Measurements from ENCODE around the gene PRRT4. TPM values are rescaled to one million over a fixed set of nuclear protein-coding genes. Genes with fewer than 3 reads are reported as not detected.
A peak's percentile ranks its signal among the peaks of the same experiment; 100 is the strongest.

The PRRT4 gene
- total and polyA plus RNA-seq, 5 experiments from 2014 or later = 0.07 to 0.96 (median 0.34) TPM

- Mint-ChIP-seq H3K27me3 (no peaks in the 10 kb centered on the region), H3K36me3 (peaks cover 0 to 22% (median 11%) of the 10 kb centered on the region in 3 donors), H3K9me3 (no peaks in the 10 kb centered on the region), H3K27ac (peak overlapping the region in 8 of 10 donors; percentile 35 to 87 (median 80)), H3K4me3 (peak overlapping the region; percentile 75 to 91 (median 86)), H3K4me1 (peaks cover 31 to 57% (median 51%) of the 10 kb centered on the region in 4 donors)
- ATAC-seq = no peak
- no peak for DNase-seq
- POLR2A ChIA-PET = interaction anchor here (1.3 to 1.5 kb wide), 2 partner anchors 11 to 22 kb away, joined by 3 read pairs; no protein-coding TSS in a partner anchor
These were observed 43.5 kb upstream of the PRRT4 start for GRCh38 chr7:128404886-128405470.

GRCh38 chr7:128404143-128404681 lies 42.7 kb upstream of the PRRT4 start:
- no peaks in the 10 kb centered on the region for H3K9me3 Mint-ChIP-seq
- H3K27me3 Mint-ChIP-seq = no peaks in the 10 kb centered on the region
- peak overlapping the region in 8 of 10 donors; percentile 36 to 80 (median 48) for H3K27ac Mint-ChIP-seq
- H3K4me1 Mint-ChIP-seq = peaks cover 31 to 55% (median 49%) of the 10 kb centered on the region in 4 donors
- H3K36me3 Mint-ChIP-seq = peaks cover 0 to 28% (median 11%) of the 10 kb centered on the region in 3 donors
- no peak for ATAC-seq
- POLR2A ChIA-PET = interaction anchor here (1.2 to 1.3 kb wide), 2 partner anchors 19 to 23 kb away, joined by 3 to 5 read pairs; no protein-coding TSS in a partner anchor
- H3K4me3 Mint-ChIP-seq = peak overlapping the region; percentile 38 to 91 (median 84)
- no peak for DNase-seq

GRCh38 chr7:128403676-128404075 lies 42.2 kb upstream of the PRRT4 start:
- Mint-ChIP-seq H3K9me3 (no peaks in the 10 kb centered on the region), H3K27ac (peak overlapping the region in 6 of 10 donors; percentile 41 to 86 (median 54)), H3K27me3 (no peaks in the 10 kb centered on the region), H3K4me1 (peaks cover 26 to 50% (median 43%) of the 10 kb centered on the region in 4 donors), H3K4me3 (peak overlapping the region; percentile 33 to 91 (median 84)), H3K36me3 (peaks cover 0 to 30% (median 11%) of the 10 kb centered on the region in 3 donors)
- no peak for ATAC-seq
- POLR2A ChIA-PET = interaction anchor here (1.2 kb wide), 1 partner anchor 20 kb away, joined by 5 read pairs; no protein-coding TSS in a partner anchor
- DNase-seq = no peak

DNA sequence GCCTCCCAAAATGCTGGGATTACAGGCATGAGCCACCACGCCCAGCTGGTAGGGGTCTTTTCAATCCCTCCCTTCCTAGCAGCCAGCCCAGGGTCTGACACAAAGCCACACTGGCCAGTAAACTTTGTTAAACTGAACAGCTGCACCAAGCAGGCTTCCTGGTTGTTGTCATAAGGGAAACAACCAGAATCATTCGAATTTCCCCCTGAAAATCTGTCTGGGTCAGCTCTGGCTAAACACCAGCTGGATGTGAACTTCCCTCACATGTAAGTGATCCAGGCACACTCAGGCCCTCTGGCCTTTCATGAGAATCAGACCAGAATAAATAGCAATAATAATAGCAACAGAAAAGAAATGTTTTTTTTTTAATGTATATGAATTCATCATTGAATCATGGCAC lies 40.9 kb upstream of the PRRT4 start:
- DNase-seq = no peak
- peaks cover 20 to 38% (median 33%) of the 10 kb centered on the region in 4 donors for H3K4me1 Mint-ChIP-seq
- H3K27ac Mint-ChIP-seq = peak overlapping the region in 2 of 10 donors; percentile 4 to 60
- no peaks in the 10 kb centered on the region for H3K27me3 Mint-ChIP-seq
- H3K9me3 Mint-ChIP-seq = no peaks in the 10 kb centered on the region
- peaks cover 0 to 42% (median 13%) of the 10 kb centered on the region in 3 donors for H3K36me3 Mint-ChIP-seq
- no peak for ATAC-seq
- no peak overlapping the region for H3K4me3 Mint-ChIP-seq
- POLR2A ChIA-PET = no interaction called here

DNA sequence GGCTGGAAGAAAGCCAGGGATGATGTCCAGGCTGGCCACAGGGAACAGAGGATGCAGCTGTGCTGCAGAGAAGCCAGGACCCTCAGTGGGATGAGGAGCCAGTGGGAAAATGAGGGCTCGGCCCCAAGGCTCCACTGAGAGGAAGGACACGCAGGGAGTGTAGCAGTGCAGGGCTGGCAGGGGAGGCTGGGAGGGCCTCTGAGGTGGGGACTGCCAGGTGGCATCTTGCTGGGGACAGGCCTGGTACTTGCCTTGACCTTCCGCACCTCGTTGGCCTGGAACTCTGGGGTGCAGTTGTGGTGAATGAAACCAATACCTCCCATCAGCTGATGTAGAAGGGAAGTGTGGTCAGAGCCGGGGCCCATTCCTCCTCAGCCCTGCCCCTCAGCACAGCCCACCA lies 39.1 kb upstream of the PRRT4 start:
- Mint-ChIP-seq H3K4me3 (no peak overlapping the region), H3K9me3 (no peaks in the 10 kb centered on the region), H3K27ac (peak overlapping the region in 2 of 10 donors; percentile 4 to 32), H3K27me3 (no peaks in the 10 kb centered on the region), H3K4me1 (peaks cover 14 to 28% (median 20%) of the 10 kb centered on the region in 4 donors), H3K36me3 (peaks cover 0 to 55% (median 15%) of the 10 kb centered on the region in 3 donors)
- DNase-seq (no peak), ATAC-seq (no peak)
- POLR2A ChIA-PET = no interaction called here

DNA sequence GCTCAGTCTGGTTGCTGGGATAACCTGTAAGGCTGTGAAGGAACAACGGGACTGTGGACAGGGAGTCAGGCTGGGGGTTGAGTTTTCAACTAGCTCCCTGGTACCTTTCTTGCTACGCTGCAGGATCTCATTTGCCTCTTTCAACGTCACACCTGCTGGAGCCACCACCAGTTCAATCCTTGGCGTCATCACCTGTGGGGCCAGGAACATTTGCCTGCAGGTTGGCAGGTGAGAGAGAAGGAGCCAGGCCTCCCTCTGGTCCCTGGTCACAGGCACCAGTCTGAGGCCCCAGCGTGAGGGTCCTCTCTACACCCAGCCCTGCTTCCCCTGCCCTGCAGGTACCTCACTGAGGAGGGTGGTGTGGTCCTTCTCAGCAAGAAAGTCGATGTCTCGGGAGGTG lies 38.5 kb upstream of the PRRT4 start:
- Mint-ChIP-seq H3K27ac (peak overlapping the region in 2 of 10 donors; percentile 4 to 12), H3K4me1 (peaks cover 14 to 27% (median 18%) of the 10 kb centered on the region in 4 donors), H3K36me3 (peaks cover 0 to 58% (median 15%) of the 10 kb centered on the region in 3 donors), H3K4me3 (no peak overlapping the region), H3K27me3 (no peaks in the 10 kb centered on the region), H3K9me3 (no peaks in the 10 kb centered on the region)
- POLR2A ChIA-PET = interaction anchor here (0.8 to 1.1 kb wide), 2 partner anchors 19 to 25 kb away, joined by 3 to 5 read pairs; no protein-coding TSS in a partner anchor
- DNase-seq (no peak), ATAC-seq (no peak)

- Mint-ChIP-seq H3K27ac (no peak overlapping the region), H3K9me3 (no peaks in the 10 kb centered on the region), H3K27me3 (no peaks in the 10 kb centered on the region), H3K36me3 (peaks cover 0 to 62% (median 15%) of the 10 kb centered on the region in 3 donors), H3K4me3 (no peak overlapping the region), H3K4me1 (peaks cover 6 to 16% (median 7%) of the 10 kb centered on the region in 4 donors)
- POLR2A ChIA-PET = interaction anchor here (1.1 kb wide), 1 partner anchor 12 kb away, joined by 3 read pairs; no protein-coding TSS in a partner anchor
- ATAC-seq (peak in 1 of 2 donors; percentile 30), DNase-seq (no peak)
These were observed 37.3 kb upstream of the PRRT4 start for GRCh38 chr7:128398841-128399135.

DNA sequence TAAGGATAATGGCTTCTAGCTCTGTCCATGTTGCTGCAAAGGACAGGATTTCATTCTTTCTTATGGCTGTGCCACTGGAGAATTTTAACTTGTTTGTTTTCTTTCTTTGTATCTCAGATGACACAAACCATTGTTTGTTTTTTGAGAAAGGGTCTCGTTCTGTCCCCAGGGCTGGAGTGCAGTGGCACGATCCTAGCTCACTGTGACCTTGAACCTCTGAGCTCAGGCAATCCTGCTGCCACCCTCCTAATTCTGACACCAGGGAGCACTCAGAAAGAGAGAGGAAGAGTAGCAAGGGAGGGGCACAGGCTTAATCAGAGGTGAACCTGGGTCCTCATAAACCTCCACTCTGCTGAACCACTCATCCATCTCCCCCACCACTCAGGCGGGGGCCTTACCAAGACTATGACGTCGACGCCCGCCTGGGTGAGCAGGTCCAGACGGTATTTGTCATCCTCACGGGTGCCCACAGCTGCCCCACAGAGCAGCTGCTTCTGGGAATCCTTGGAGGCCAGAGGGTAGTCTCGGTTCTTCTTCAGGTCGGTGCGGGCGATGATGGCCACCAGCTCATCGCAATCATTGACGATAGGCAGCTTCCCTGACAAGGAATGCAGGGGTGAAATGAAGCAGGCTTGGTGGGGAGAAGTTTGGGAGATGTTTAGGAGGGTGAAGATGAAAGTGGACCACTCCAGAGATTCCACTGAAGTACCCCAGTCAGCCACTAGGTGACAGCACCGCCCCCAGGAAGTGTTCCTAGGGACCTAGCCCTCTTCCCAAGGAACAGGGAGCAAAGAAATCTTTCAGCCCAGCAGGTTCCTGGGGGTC lies 36.7 kb upstream of the PRRT4 start:
- H3K27me3 Mint-ChIP-seq = no peaks in the 10 kb centered on the region
- peaks cover under 1 to 12% (median 2%) of the 10 kb centered on the region in 4 donors for H3K4me1 Mint-ChIP-seq
- no peak overlapping the region for H3K4me3 Mint-ChIP-seq
- H3K36me3 Mint-ChIP-seq = peaks cover 0 to 61% (median 15%) of the 10 kb centered on the region in 3 donors
- no peaks in the 10 kb centered on the region for H3K9me3 Mint-ChIP-seq
- DNase-seq = peak in 4 of 10 donors; percentile 24 to 51 (median 32)
- no peak overlapping the region for H3K27ac Mint-ChIP-seq
- POLR2A ChIA-PET = interaction anchor here (1.1 to 1.6 kb wide), 2 partner anchors 12 to 61 kb away, joined by 3 to 4 read pairs; no protein-coding TSS in a partner anchor
- ATAC-seq = peak in 1 of 2 donors; percentile 69

GRCh38 chr7:128396357-128396756 lies 34.9 kb upstream of the PRRT4 start:
- POLR2A ChIA-PET = no interaction called here
- no peak overlapping the region for H3K4me3 Mint-ChIP-seq
- ATAC-seq = no peak
- peaks cover 0 to 2% (median 1%) of the 10 kb centered on the region in 4 donors for H3K4me1 Mint-ChIP-seq
- no peaks in the 10 kb centered on the region for H3K27me3 Mint-ChIP-seq
- no peak for DNase-seq
- H3K9me3 Mint-ChIP-seq = no peaks in the 10 kb centered on the region
- H3K36me3 Mint-ChIP-seq = peaks cover 0 to 56% (median 11%) of the 10 kb centered on the region in 3 donors
- H3K27ac Mint-ChIP-seq = peak overlapping the region in 1 of 10 donors; percentile 45

DNA sequence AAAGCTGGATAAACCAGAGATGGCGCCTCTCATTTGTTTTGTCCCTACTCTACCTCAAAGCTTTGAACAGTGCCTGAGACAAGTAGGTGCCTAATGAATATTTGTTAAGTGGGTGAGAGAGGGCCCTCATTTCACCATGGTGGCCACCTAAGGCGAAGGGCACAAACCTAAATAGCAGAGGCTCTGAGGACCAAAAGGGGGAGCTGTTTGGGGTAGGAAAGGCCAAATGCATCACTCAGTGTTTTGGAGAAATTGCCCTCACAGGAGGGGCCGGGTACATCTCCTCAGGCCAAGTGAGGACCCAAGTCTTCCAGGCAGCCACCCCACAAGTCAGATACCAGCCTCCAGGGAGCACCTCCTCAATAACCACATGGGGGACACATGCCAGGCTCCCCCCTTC lies 34.3 kb upstream of the PRRT4 start:
- POLR2A ChIA-PET = no interaction called here
- peaks cover 0 to 5% (median 1%) of the 10 kb centered on the region in 4 donors for H3K4me1 Mint-ChIP-seq
- H3K27me3 Mint-ChIP-seq = no peaks in the 10 kb centered on the region
- H3K36me3 Mint-ChIP-seq = peaks cover 0 to 51% (median 5%) of the 10 kb centered on the region in 3 donors
- no peaks in the 10 kb centered on the region for H3K9me3 Mint-ChIP-seq
- no peak for DNase-seq
- H3K27ac Mint-ChIP-seq = peak overlapping the region in 2 of 10 donors; percentile 45 to 49
- ATAC-seq = no peak
- H3K4me3 Mint-ChIP-seq = no peak overlapping the region

DNA sequence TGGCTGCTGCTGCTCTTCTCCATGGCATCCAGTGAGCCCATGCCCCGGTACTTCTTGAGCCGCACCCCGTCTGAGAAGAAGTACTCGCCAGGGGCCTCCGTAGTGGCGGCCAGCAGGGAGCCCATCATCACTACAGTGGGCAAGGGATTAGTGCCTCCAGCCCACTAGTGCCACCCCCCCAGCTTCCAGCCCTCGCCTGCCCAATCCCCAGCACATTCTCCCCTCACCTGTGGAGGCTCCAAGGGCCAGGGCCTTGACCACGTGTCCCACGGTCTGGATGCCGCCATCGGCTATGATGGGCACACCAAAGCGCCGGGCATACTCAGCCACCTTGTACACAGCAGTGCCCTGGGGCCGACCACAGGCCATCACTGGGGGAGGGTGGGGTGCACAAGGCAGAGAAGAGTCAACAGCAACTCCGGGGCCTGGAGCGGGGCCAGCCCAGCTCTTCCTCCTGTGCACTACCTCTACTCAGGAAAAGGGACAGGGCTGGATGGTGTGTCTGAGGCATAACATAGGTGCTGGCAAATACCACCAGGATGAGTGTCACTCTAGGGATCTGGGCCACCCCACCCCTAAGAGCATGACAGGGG lies 33.5 kb upstream of the PRRT4 start:
- POLR2A ChIA-PET = no interaction called here
- ATAC-seq (no peak), DNase-seq (no peak)
- Mint-ChIP-seq H3K27ac (no peak overlapping the region), H3K4me1 (peaks cover 0 to 5% (median 1%) of the 10 kb centered on the region in 4 donors), H3K4me3 (no peak overlapping the region), H3K36me3 (peaks cover 0 to 45% (median 4%) of the 10 kb centered on the region in 3 donors), H3K27me3 (no peaks in the 10 kb centered on the region), H3K9me3 (no peaks in the 10 kb centered on the region)

All from naive thymus-derived CD8-positive, alpha-beta T cell (primary cell).